Body of pancreas (tissue), 4 donors: ENCODE measurements around the gene TMPRSS9.

Experiments
- POLR2A ChIP-seq, 3 donors: fragments of 450-650 bp; IDR thresholded peaks; one replicate each; pipeline ENCODE4 v1.6.1; 2016; ENCODE audit warnings: antibody characterized with exemption in 3 of 3, mild to moderate bottlenecking in 2 of 3
- TF ChIP-seq, protein P1 (sequence below), 7 experiments: fragments of 450-650 bp in 4 of 7; fragments of 200-600 bp in 3 of 7; sonication (generic) in 3 of 7; IDR thresholded peaks; one replicate each; pipeline ENCODE4 v1.5.1; 2016 to 2019; ENCODE audit warnings: antibody characterized with exemption in 7 of 7

DNA sequence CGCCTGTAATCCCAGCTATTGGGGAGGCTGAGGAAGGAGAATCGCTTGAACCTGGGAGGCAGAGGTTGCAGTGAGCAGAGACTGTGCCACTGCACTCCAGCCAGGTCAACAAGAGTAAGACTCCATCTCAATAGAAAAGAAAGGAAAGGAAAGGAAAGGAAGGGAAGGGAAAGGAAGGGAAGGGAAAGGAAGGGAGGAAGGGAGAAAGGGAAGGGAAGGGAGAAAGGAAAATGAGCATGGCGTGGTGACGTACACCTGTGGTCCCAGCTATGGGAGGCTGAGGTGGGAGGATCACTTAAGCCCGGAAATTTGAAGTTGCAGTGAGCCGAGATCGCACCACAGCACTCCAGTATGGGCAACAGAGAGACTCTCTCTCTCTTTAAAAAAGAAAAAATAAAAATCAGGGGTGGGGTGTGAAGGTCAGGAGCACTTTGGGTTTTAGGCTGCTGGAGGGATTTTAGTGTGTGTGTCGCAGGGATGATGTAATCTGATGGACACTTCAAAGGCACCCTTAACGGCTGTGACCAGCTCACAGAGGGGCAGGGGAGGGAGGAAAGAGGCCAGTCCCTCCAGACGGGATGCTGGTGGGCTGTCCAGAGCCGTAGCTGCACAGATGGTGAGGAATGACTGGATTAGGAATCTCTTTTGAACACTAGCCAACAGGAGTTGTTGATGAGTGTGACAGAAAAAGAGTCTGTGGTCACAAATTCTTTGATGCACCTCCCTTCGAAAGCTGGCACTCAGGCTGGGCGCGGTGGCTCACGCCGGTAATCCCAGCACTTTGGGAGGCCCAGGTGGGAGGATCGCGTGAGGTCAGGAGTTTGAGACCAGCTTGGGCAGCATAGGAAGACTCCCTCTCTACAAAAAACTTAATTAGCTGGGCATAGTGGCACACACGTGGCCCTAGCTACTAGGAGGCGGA, 27.6 kb downstream of the TMPRSS9 start:
- TF ChIP-seq POLR2A (IDR thresholded peaks at IDR 0.05), result no peak
- TF ChIP-seq, protein P1, sequence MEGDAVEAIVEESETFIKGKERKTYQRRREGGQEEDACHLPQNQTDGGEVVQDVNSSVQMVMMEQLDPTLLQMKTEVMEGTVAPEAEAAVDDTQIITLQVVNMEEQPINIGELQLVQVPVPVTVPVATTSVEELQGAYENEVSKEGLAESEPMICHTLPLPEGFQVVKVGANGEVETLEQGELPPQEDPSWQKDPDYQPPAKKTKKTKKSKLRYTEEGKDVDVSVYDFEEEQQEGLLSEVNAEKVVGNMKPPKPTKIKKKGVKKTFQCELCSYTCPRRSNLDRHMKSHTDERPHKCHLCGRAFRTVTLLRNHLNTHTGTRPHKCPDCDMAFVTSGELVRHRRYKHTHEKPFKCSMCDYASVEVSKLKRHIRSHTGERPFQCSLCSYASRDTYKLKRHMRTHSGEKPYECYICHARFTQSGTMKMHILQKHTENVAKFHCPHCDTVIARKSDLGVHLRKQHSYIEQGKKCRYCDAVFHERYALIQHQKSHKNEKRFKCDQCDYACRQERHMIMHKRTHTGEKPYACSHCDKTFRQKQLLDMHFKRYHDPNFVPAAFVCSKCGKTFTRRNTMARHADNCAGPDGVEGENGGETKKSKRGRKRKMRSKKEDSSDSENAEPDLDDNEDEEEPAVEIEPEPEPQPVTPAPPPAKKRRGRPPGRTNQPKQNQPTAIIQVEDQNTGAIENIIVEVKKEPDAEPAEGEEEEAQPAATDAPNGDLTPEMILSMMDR (IDR thresholded peaks at IDR 0.05), result no peak
